ENCODE results near the gene XRN1. TPM values are rescaled to one million over a fixed set of nuclear protein-coding genes. Genes with fewer than 3 reads are reported as not detected.

XRN1 gene
- 10 to 100 TPM; 34.1 to 60.5 (median 38.4) TPM for total RNA-seq

- 12 to 14% methylated on average over 22 to 24 of the region's 52 CpGs for WGBS, 2 donors
- H3K4me3 ChIP-seq, result peak within 1 kb of the TSS; percentile 66 to 87 (median 72)
- peaks cover 0 to 10% (median 3%) of the 10 kb centered on the region in 4 donors for H3K36me3 ChIP-seq
- H3K9me3 ChIP-seq, result no peaks in the 10 kb centered on the region
- DNase-seq (peak; percentile 97 to 99), ATAC-seq (ENCODE audit: low FRiP score in 2 of 2) (peak; percentile 100)
- peak within 1 kb of the TSS; percentile 97 to 99 (median 98) for H3K27ac ChIP-seq
- H3K4me1 ChIP-seq, result peaks cover 25 to 41% (median 28%) of the 10 kb centered on the region in 4 donors
- H3K27me3 ChIP-seq, result no peaks in the 10 kb centered on the region
- peak; percentile 63 to 80 for TF ChIP-seq POLR2AphosphoS5 (IDR thresholded peaks at IDR 0.05)
- TF ChIP-seq POLR2A (IDR thresholded peaks at IDR 0.05), result peak in 3 of 4 donors; percentile 49 to 85 (median 83)
- no peak for TF ChIP-seq CTCF (IDR thresholded peaks at IDR 0.05)
- peak in 1 of 4 donors; percentile 1 for TF ChIP-seq EP300 (IDR thresholded peaks at IDR 0.05)
Observed at GRCh38 chr3:142447852-142448823, at the start of gene XRN1. Gene XRN1, minus strand, starts transcription at chr3:142448037. Its CDS starts 93 bp downstream, at chr3:142447944.

- no peak for ATAC-seq (ENCODE audit: low FRiP score in 2 of 2)
- no peak overlapping the region for H3K27ac ChIP-seq
- H3K4me3 ChIP-seq, result no peak overlapping the region
- no peaks in the 10 kb centered on the region for H3K27me3 ChIP-seq
- no peak for DNase-seq
- H3K36me3 ChIP-seq, result peaks cover 0 to 93% (median 22%) of the 10 kb centered on the region in 4 donors
- no peaks in the 10 kb centered on the region for H3K9me3 ChIP-seq
- 98% methylated on average over 3 of the region's 3 CpGs; no CpG with 5 or more reads in 1 of the 2 donors for WGBS, 2 donors
- TF ChIP-seq POLR2AphosphoS5 (IDR thresholded peaks at IDR 0.05) (no peak), POLR2A (IDR thresholded peaks at IDR 0.05) (no peak), EP300 (IDR thresholded peaks at IDR 0.05) (no peak), CTCF (IDR thresholded peaks at IDR 0.05) (no peak)
- no peaks in the 10 kb centered on the region for H3K4me1 ChIP-seq
Observed at GRCh38 chr3:142495103-142495502, 47.3 kb upstream of the XRN1 start.

- DNase-seq, result no peak
- no peaks in the 10 kb centered on the region for H3K9me3 ChIP-seq
- TF ChIP-seq EP300 (IDR thresholded peaks at IDR 0.05) (no peak), CTCF (IDR thresholded peaks at IDR 0.05) (no peak), POLR2AphosphoS5 (IDR thresholded peaks at IDR 0.05) (no peak)
- H3K36me3 ChIP-seq, result peaks cover 0 to 93% (median 19%) of the 10 kb centered on the region in 4 donors
- H3K4me3 ChIP-seq, result no peak overlapping the region
- no peaks in the 10 kb centered on the region for H3K27me3 ChIP-seq
- no peak overlapping the region for H3K27ac ChIP-seq
- no peak for ATAC-seq (ENCODE audit: low FRiP score in 2 of 2)
- no peaks in the 10 kb centered on the region for H3K4me1 ChIP-seq
- 92 to 93% methylated on average over 2 of the region's 2 CpGs for WGBS, 2 donors
Observed at GRCh38 chr3:142492184-142492583, 44.3 kb upstream of the XRN1 start.

- TF ChIP-seq POLR2A (IDR thresholded peaks at IDR 0.05) (no peak), CTCF (IDR thresholded peaks at IDR 0.05) (no peak), EP300 (IDR thresholded peaks at IDR 0.05) (no peak), POLR2AphosphoS5 (IDR thresholded peaks at IDR 0.05) (no peak)
- ATAC-seq (ENCODE audit: low FRiP score in 2 of 2) (no peak), DNase-seq (no peak)
- H3K27me3 ChIP-seq, result no peaks in the 10 kb centered on the region
- peaks cover under 1 to 85% (median 18%) of the 10 kb centered on the region in 4 donors for H3K36me3 ChIP-seq
- no peak overlapping the region for H3K4me3 ChIP-seq
- no peak overlapping the region for H3K27ac ChIP-seq
- 95% methylated on average over 5 of the region's 5 CpGs for WGBS, 2 donors
- no peaks in the 10 kb centered on the region for H3K4me1 ChIP-seq
- H3K9me3 ChIP-seq, result no peaks in the 10 kb centered on the region
Observed at GRCh38 chr3:142489572-142490323, 41.9 kb upstream of the XRN1 start.
